CD14-positive monocyte (primary cell): ENCODE results near the gene MAP3K20. TPM values are rescaled to one million over a fixed set of nuclear protein-coding genes. Genes with fewer than 3 reads are reported as not detected.

Experiments used
- DNase-seq, 3 donors: peaks; one replicate each; pipeline ENCODE4 v3.0.0-alpha.2; 2011 to 2022
- H2AFZ ChIP-seq: 2 replicates; pipeline ENCODE4 v1.6.0; 2012; ENCODE audit warnings: mild to moderate bottlenecking, low read depth, low read length, inconsistent platforms; ENCODE audit not compliant: insufficient read depth, poor library complexity, severe bottlenecking
- H3K27ac ChIP-seq, 2 donors: 1 replicate in 1 of 2; 2 replicates in 1 of 2; pipeline ENCODE4 v1.5.1; 2012 to 2013; ENCODE audit warnings: low read length in 2 of 2, control low read depth in 1 of 2, inconsistent platforms in 1 of 2, low read depth in 1 of 2, mild to moderate bottlenecking in 1 of 2
- H3K27me3 ChIP-seq, 2 donors: one replicate each; pipeline versions ENCODE4 v1.6.0 to v1.6.1; 2011 to 2013; ENCODE audit warnings: low read length in 2 of 2; ENCODE audit not compliant: control insufficient read depth in 2 of 2, insufficient read depth in 2 of 2
- H3K36me3 ChIP-seq, 2 donors: replicated peaks in 1 of 2; 1 replicate in 1 of 2; 2 replicates in 1 of 2; pipeline versions ENCODE4 v1.5.1 to v1.6.1; 2012 to 2013; ENCODE audit warnings: low read length in 2 of 2, control low read depth in 1 of 2, inconsistent platforms in 1 of 2, mild to moderate bottlenecking in 1 of 2; ENCODE audit not compliant: insufficient read depth in 2 of 2, control insufficient read depth in 1 of 2
- H3K4me1 ChIP-seq, 2 donors: 1 replicate in 1 of 2; 2 replicates in 1 of 2; pipeline versions ENCODE4 v1.5.1 to v1.6.1; 2012 to 2013; ENCODE audit warnings: low read length in 2 of 2, control low read depth in 1 of 2, inconsistent platforms in 1 of 2, mild to moderate bottlenecking in 1 of 2, moderate library complexity in 1 of 2; ENCODE audit not compliant: insufficient read depth in 2 of 2, control insufficient read depth in 1 of 2
- H3K4me2 ChIP-seq: replicated peaks from 2 replicates; pipeline ENCODE3; 2012; ENCODE audit warnings: low read length, moderate library complexity, mild to moderate bottlenecking; ENCODE audit not compliant: poor library complexity, severe bottlenecking; ENCODE audit errors: extremely low read depth
- H3K4me3 ChIP-seq, 3 experiments: fragments of 200-600 bp in 1 of 3; sonication (generic) in 1 of 3; replicated peaks in 1 of 3; 1 replicate in 2 of 3; 2 replicates in 1 of 3; pipeline ENCODE4 v1.5.1; 2011 to 2013; ENCODE audit warnings: low read length in 3 of 3, mild to moderate bottlenecking in 3 of 3, control low read depth in 2 of 3, low read depth in 2 of 3, inconsistent platforms in 1 of 3, moderate library complexity in 1 of 3
- H3K79me2 ChIP-seq: 2 replicates; pipeline ENCODE4 v1.6.0; 2012; ENCODE audit warnings: mild to moderate bottlenecking, control low read depth, inconsistent platforms, low read length, moderate library complexity; ENCODE audit not compliant: insufficient read depth
- H3K9ac ChIP-seq: 2 replicates; pipeline ENCODE4 v1.6.0; 2017; ENCODE audit warnings: low read length, mild to moderate bottlenecking; ENCODE audit not compliant: insufficient read depth, poor library complexity, severe bottlenecking
- H3K9me3 ChIP-seq, 2 donors: replicated peaks in 1 of 2; 1 replicate in 1 of 2; 2 replicates in 1 of 2; pipeline versions ENCODE4 v1.5.1 to v1.6.1; 2012 to 2013; ENCODE audit warnings: low read length in 2 of 2, control low read depth in 1 of 2; ENCODE audit not compliant: control insufficient read depth in 1 of 2, insufficient read depth in 1 of 2
- H4K20me1 ChIP-seq: 2 replicates; pipeline ENCODE4 v1.6.0; 2012; ENCODE audit warnings: mild to moderate bottlenecking, low read length, control low read depth, moderate library complexity; ENCODE audit not compliant: insufficient read depth
- H3K27ac Mint-ChIP-seq, 7 donors: one replicate each; pipeline ENCODE4 v1.8.0; 2020; ENCODE audit warnings: mild to moderate bottlenecking in 7 of 7, mixed read lengths in 7 of 7, moderate library complexity in 6 of 7, inconsistent platforms in 2 of 7
- H3K27me3 Mint-ChIP-seq, 3 donors: one replicate each; pipeline ENCODE4 v1.8.0; 2021 to 2022; ENCODE audit warnings: low read depth in 3 of 3, mild to moderate bottlenecking in 3 of 3, mixed read lengths in 3 of 3, moderate library complexity in 3 of 3, inconsistent platforms in 1 of 3
- H3K36me3 Mint-ChIP-seq, 2 donors: one replicate each; pipeline ENCODE4 v1.8.0; 2020; ENCODE audit warnings: mixed read lengths in 2 of 2, inconsistent platforms in 1 of 2, mild to moderate bottlenecking in 1 of 2
- H3K4me1 Mint-ChIP-seq: one replicate; pipeline ENCODE4 v1.8.0; 2020; ENCODE audit warnings: mild to moderate bottlenecking, mixed read lengths
- H3K4me3 Mint-ChIP-seq, 2 donors: one replicate each; pipeline ENCODE4 v1.8.0; 2020; ENCODE audit warnings: mild to moderate bottlenecking in 2 of 2, mixed read lengths in 2 of 2, moderate library complexity in 1 of 2
- H3K9me3 Mint-ChIP-seq, 7 donors: one replicate each; pipeline ENCODE4 v1.8.0; 2020 to 2022; ENCODE audit warnings: mixed read lengths in 7 of 7, mild to moderate bottlenecking in 6 of 7, moderate library complexity in 6 of 7, inconsistent platforms in 2 of 7
- WGBS: methylation state at CpG from one replicate; pipeline ENCODE4 v1.1.5; 2013; ENCODE audit warnings: missing lambda C conversion rate; ENCODE audit not compliant: insufficient coverage; 5-methylcytosine and 5-hydroxymethylcytosine counted together
- intact Hi-C, 2 donors: fragments of 100-400 bp; cut with micrococcal nuclease; formaldehyde crosslinking; loops; one replicate each; pipeline versions ENCODE4 v1.15.0 to v1.15.1; 2023
- polyA plus RNA-seq, 3 donors: library from polyadenylated mRNA; depleted of rRNA in 1 of 3; unstranded in 2 of 3; stranded (reverse) in 1 of 3; fragments of 300-500 nt in 2 of 3; fragments of >200 nt in 1 of 3; fragmentation: Illumina TruSeq in 2 of 3; gene quantifications; 1 replicate in 2 of 3; 2 replicates in 1 of 3; pipeline ENCODE4 v1.2.3, GENCODE V29; 2012 to 2021
- TF ChIP-seq, protein P1 (sequence below): fragments of 200-600 bp; IDR thresholded peaks from one replicate; pipeline ENCODE4 v1.8.0; 2022; ENCODE audit warnings: antibody characterized with exemption, mild to moderate bottlenecking

Gene MAP3K20
- polyA plus RNA-seq, 3 donors = 14.3 to 30.7 (median 21.6) TPM

DNA sequence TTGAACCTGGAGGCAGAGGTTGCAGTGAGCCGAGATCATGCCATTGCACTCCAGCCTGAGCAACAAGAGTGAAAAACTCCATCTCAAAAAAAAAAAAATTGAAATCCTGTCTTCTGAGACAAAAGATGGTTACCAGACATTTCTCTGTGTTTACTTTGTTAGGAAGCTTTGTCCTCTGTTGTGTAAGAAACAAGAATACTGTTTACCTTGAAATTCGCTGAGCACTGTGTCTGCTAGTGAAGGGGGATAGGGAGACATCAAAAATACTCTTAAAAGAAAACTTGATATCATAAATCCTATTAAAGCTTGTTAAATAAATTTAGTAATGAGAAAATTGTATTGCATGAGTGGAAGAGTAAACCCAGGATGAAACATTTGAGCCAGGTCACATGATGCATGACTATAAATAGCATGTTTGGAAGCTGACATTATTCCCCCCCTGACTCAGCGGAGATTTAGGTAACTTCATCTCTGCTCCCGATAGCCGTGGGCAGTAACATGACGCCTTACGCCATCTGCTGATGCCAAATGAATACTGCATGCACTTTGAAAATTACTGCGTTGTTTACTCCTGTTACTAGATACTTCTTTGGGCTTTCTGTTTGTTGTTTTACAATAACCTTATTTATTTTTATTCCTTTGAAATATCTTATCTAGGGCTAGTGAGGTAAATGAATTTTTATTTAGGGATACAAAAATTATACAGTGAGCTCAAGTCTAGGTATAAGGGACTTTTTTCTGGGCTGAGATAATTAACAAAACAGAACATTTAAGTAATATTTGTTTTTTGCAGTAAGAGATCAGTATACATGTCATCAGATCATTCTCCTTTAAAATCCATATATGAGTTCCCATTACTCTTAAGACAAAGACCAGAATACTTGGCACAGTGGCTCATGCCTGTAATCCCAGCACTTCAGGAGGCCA, 134.9 kb downstream of the MAP3K20 start:
- WGBS = 5% methylated on average over 4 of the region's 8 CpGs
- intact Hi-C loops = loop anchor here (2.0 kb wide), 2 partner anchors 180 to 184 kb away; no protein-coding TSS in a partner anchor
- peak; percentile 69 to 92 (median 79) for DNase-seq
- Mint-ChIP-seq H3K27me3 (no peaks in the 10 kb centered on the region), H3K4me3 (no peak overlapping the region), H3K27ac (peak overlapping the region in 3 of 7 donors; percentile 52 to 78 (median 58)), H3K36me3 (peaks cover 37 to 69% of the 10 kb centered on the region in 2 donors), H3K4me1 (peaks cover 15% of the 10 kb centered on the region), H3K9me3 (no peaks in the 10 kb centered on the region)
- H3K4me1 ChIP-seq = peaks cover 6% of the 10 kb centered on the region in 2 donors
- H3K27ac ChIP-seq = peak overlapping the region in 1 of 2 donors; percentile 27
- H2AFZ ChIP-seq = no peak overlapping the region
- TF ChIP-seq, protein P1, sequence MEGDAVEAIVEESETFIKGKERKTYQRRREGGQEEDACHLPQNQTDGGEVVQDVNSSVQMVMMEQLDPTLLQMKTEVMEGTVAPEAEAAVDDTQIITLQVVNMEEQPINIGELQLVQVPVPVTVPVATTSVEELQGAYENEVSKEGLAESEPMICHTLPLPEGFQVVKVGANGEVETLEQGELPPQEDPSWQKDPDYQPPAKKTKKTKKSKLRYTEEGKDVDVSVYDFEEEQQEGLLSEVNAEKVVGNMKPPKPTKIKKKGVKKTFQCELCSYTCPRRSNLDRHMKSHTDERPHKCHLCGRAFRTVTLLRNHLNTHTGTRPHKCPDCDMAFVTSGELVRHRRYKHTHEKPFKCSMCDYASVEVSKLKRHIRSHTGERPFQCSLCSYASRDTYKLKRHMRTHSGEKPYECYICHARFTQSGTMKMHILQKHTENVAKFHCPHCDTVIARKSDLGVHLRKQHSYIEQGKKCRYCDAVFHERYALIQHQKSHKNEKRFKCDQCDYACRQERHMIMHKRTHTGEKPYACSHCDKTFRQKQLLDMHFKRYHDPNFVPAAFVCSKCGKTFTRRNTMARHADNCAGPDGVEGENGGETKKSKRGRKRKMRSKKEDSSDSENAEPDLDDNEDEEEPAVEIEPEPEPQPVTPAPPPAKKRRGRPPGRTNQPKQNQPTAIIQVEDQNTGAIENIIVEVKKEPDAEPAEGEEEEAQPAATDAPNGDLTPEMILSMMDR = peak; percentile 88
- peaks cover 13 to 36% of the 10 kb centered on the region in 2 donors for H3K36me3 ChIP-seq
- no peak overlapping the region for H3K9ac ChIP-seq
- H4K20me1 ChIP-seq = no peaks in the 10 kb centered on the region
- no peaks in the 10 kb centered on the region for H3K9me3 ChIP-seq
- no peak overlapping the region for H3K4me2 ChIP-seq
- H3K4me3 ChIP-seq = no peak overlapping the region
- H3K79me2 ChIP-seq = no peaks in the 10 kb centered on the region
- no peaks in the 10 kb centered on the region for H3K27me3 ChIP-seq

DNA sequence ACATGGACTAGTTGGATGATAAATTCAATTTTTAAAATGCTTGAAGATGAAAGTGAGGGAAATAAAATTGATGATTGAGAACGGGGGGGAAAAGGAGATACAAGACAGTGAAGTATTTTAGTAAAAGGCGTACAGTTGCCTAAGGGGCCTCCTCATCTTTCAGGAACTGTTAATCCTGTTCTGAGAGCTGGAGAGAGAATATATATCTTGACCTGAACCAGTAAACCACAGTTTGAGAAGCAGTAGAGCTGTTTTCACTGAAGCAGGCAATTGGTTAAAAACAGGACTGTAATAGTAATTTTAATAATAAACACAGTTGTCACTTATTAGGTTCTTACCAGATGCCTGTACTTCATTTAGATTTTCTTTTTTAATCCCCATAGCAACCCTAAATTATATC, 137.5 kb downstream of the MAP3K20 start:
- Histone ChIP-seq H3K9me3 (no peaks in the 10 kb centered on the region), H3K4me1 (peaks cover 10 to 15% of the 10 kb centered on the region in 2 donors), H3K4me3 (no peak overlapping the region), H3K79me2 (no peaks in the 10 kb centered on the region), H3K27me3 (no peaks in the 10 kb centered on the region), H4K20me1 (no peaks in the 10 kb centered on the region), H3K36me3 (peaks cover 9 to 24% of the 10 kb centered on the region in 2 donors), H3K27ac (no peak overlapping the region), H3K9ac (no peak overlapping the region), H3K4me2 (no peak overlapping the region), H2AFZ (no peak overlapping the region)
- 90% methylated on average over 2 of the region's 2 CpGs for WGBS
- H3K27me3 Mint-ChIP-seq = no peaks in the 10 kb centered on the region
- intact Hi-C loops = no loop called here
- TF ChIP-seq, protein P1 = no peak
- peaks cover 27% of the 10 kb centered on the region for H3K4me1 Mint-ChIP-seq
- DNase-seq = no peak
- H3K27ac Mint-ChIP-seq = no peak overlapping the region
- peaks cover 24 to 53% of the 10 kb centered on the region in 2 donors for H3K36me3 Mint-ChIP-seq
- H3K9me3 Mint-ChIP-seq = no peaks in the 10 kb centered on the region
- H3K4me3 Mint-ChIP-seq = no peak overlapping the region
